Tibial artery (tissue), 4 donors: ENCODE measurements around the gene CCND2.

Experiments
- DNase-seq, 2 donors: peaks; one replicate each; pipeline ENCODE4 v3.0.0-alpha.2; 2019
- H3K27ac ChIP-seq, 2 donors: fragments of 200-600 bp; sonication (generic) in 1 of 2; 1 replicate in 1 of 2; 2 replicates in 1 of 2; pipeline ENCODE4 v1.5.1; 2018 to 2019; ENCODE audit warnings: mild to moderate bottlenecking in 1 of 2
- H3K27me3 ChIP-seq, 2 donors: fragments of 200-600 bp; sonication (generic) in 1 of 2; one replicate each; pipeline versions ENCODE4 v1.5.1 to v1.6.0; 2016 to 2019
- H3K36me3 ChIP-seq, 3 donors: fragments of 200-600 bp; sonication (generic) in 2 of 3; one replicate each; pipeline ENCODE4 v1.5.1; 2016 to 2019; ENCODE audit warnings: mild to moderate bottlenecking in 2 of 3
- H3K4me1 ChIP-seq, 4 donors: fragments of 200-600 bp; sonication (generic) in 2 of 4; 1 replicate in 3 of 4; 2 replicates in 1 of 4; pipeline ENCODE4 v1.5.1; 2016 to 2019
- H3K4me3 ChIP-seq, 2 donors: fragments of 200-600 bp; sonication (generic) in 1 of 2; 1 replicate in 1 of 2; 2 replicates in 1 of 2; pipeline ENCODE4 v1.5.1; 2018 to 2019; ENCODE audit warnings: mild to moderate bottlenecking in 2 of 2
- H3K9me3 ChIP-seq, 3 donors: fragments of 200-600 bp; sonication (generic) in 1 of 3; one replicate each; pipeline ENCODE4 v1.5.1; 2016 to 2019
- intact Hi-C: fragments of 100-400 bp; cut with DNase I; formaldehyde crosslinking; loops from one replicate; pipeline ENCODE4 v1.15.0; 2023; ENCODE audit warnings: low total_unique reads
- TF ChIP-seq, protein P1 (sequence below), 2 experiments: fragments of 200-600 bp in 1 of 2; fragments of 450-650 bp in 1 of 2; IDR thresholded peaks; one replicate each; pipeline ENCODE4 v1.5.1; 2017 to 2019; ENCODE audit warnings: antibody characterized with exemption in 2 of 2, mild to moderate bottlenecking in 1 of 2, moderate library complexity in 1 of 2

The CCND2 gene

DNA sequence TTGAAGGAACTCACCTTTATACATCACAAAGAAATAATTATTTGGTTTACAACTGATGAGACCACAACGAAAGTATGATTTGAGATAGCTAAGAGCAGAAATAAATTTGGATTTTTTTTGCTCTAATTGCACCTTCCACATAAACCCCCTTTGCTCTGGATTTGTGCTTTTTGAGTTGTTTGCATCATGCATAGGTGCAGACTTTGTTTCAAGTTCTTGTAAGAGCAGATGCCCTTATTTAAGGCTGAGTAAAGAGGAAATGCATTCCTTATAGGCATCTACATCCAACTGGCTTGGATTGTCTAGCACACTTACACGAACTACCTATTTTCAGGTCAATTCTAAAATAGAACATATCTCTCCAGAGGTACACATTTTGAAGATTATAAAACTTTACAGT is 6.6 kb upstream of the CCND2 start:
- Histone ChIP-seq H3K4me3 (no peak overlapping the region), H3K36me3 (no peaks in the 10 kb centered on the region), H3K27ac (no peak overlapping the region), H3K9me3 (no peaks in the 10 kb centered on the region), H3K4me1 (peaks cover 0 to 31% (median 24%) of the 10 kb centered on the region in 4 donors), H3K27me3 (peaks cover 0 to 13% of the 10 kb centered on the region in 2 donors)
- intact Hi-C loops = no loop called here
- TF ChIP-seq, protein P1, sequence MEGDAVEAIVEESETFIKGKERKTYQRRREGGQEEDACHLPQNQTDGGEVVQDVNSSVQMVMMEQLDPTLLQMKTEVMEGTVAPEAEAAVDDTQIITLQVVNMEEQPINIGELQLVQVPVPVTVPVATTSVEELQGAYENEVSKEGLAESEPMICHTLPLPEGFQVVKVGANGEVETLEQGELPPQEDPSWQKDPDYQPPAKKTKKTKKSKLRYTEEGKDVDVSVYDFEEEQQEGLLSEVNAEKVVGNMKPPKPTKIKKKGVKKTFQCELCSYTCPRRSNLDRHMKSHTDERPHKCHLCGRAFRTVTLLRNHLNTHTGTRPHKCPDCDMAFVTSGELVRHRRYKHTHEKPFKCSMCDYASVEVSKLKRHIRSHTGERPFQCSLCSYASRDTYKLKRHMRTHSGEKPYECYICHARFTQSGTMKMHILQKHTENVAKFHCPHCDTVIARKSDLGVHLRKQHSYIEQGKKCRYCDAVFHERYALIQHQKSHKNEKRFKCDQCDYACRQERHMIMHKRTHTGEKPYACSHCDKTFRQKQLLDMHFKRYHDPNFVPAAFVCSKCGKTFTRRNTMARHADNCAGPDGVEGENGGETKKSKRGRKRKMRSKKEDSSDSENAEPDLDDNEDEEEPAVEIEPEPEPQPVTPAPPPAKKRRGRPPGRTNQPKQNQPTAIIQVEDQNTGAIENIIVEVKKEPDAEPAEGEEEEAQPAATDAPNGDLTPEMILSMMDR (IDR thresholded peaks at IDR 0.05) = no peak
- DNase-seq = no peak

DNA sequence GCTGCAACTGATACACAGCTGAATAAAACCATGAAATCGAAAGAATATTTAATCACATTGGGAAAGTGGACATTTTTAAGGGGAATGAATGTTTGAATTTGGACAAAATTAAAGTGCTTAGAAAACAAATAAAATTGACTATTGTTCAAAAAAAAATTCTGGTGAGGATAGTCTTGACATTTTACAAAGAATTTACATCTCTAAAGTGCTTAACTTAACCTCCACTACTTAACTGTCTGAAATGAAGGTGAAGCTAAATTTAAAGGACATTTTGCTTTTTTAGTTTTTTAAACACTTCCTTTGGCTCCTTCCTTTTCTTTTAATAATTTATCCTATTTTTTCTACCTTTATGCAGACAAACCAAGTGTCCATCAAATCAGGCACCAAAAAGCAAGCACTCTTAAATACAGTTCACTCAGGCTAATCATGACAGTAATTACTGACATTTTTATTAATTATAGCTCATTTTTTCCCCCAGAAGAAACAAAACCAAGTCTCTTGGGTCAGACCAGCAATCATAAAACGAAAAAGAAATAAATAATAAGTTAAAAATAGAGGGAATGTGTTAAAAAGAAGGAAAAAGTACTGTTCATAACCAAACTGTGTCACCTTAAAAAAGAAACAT is 5.7 kb upstream of the CCND2 start:
- Histone ChIP-seq H3K4me1 (peaks cover 0 to 40% (median 33%) of the 10 kb centered on the region in 4 donors), H3K36me3 (no peaks in the 10 kb centered on the region), H3K27ac (peak overlapping the region in 1 of 2 donors; percentile 69), H3K9me3 (no peaks in the 10 kb centered on the region), H3K27me3 (peaks cover 0 to 17% of the 10 kb centered on the region in 2 donors), H3K4me3 (no peak overlapping the region)
- TF ChIP-seq, protein P1 (IDR thresholded peaks at IDR 0.05) = no peak
- DNase-seq = no peak
- intact Hi-C loops = no loop called here

DNA sequence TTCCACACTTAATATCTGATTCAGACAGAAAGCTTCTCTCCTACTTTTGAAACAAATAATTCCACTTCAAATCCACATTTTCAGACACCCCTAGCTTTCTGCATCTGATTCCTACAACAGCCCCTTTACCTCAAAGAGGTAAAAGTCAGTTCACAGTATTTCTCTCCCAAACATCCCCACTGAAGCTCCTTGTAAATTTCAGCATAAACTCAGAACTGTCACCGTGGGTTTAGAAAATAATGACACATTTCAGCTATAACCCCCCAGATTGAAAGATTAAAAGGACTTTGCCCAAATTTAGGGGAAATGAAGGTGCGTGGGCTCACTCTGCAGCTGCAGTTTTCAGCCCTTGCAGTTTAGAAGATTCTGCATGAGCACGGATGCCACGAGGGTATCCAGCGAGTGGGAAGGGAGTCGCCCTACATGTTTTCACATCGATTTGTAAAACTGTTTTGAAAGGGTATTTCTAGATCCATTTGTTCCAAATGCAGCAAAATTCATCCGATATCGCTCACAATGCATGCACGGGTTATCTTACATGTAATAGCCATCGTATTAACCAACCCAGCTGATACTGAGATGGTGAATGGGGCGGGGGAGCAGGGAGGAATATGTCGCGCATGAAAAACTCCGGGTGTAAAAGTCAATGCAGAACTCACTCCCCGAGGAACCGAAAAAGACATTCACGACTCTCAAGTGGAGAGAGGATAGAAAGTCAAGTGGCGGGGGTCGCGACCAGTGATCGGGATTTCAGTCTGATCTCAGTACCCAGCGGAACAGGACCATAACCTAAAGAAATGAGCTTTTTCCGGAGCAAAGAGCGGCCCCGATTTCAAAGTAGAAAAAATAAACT is 5.0 kb upstream of the CCND2 start:
- intact Hi-C loops = no loop called here
- Histone ChIP-seq H3K36me3 (no peaks in the 10 kb centered on the region), H3K4me1 (peaks cover 0 to 47% (median 39%) of the 10 kb centered on the region in 4 donors), H3K9me3 (no peaks in the 10 kb centered on the region), H3K27me3 (peaks cover 0 to 19% of the 10 kb centered on the region in 2 donors), H3K27ac (peak overlapping the region; percentile 69 to 73), H3K4me3 (peak overlapping the region; percentile 68 to 86)
- TF ChIP-seq, protein P1 (IDR thresholded peaks at IDR 0.05) = no peak
- no peak for DNase-seq

DNA sequence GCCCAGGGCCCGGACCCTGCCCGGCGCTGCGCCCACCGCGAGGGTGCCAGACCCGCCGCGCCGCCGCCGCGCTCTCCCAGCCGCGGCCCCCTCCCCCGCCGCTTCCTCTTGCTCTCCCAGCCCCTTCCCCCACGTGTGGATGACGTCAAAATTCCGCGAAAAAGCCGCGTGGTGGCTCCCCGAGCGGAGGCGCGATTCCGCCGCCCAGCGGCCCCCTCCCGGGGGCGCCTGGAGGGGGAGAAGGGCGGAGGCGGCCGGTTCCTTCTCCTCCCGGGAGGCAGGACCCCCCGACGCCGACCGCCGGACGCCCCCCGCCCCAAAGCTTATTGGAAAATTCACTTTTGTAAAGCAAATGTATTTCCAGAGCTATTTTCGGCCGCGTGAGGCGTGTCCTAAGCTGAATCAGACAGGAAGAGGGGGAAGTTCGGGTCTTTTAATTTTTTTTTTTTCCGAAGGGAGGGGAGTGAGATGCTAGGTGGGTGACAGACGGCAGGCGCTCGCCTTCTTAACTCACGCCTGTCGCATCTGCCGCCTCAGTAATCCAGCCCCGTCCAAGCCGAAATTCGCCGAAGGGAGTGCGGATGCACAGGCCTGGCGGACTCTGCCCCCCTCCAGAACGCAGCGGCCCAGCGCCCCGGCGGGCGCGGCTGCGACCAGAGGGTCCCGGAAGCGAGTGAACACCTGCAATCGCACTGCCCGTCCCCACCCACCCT is 4.1 kb upstream of the CCND2 start:
- H3K4me3 ChIP-seq = peak overlapping the region; percentile 68 to 86
- TF ChIP-seq, protein P1 (IDR thresholded peaks at IDR 0.05) = peak in 1 of 2 experiments; percentile 4
- intact Hi-C loops = no loop called here

DNA sequence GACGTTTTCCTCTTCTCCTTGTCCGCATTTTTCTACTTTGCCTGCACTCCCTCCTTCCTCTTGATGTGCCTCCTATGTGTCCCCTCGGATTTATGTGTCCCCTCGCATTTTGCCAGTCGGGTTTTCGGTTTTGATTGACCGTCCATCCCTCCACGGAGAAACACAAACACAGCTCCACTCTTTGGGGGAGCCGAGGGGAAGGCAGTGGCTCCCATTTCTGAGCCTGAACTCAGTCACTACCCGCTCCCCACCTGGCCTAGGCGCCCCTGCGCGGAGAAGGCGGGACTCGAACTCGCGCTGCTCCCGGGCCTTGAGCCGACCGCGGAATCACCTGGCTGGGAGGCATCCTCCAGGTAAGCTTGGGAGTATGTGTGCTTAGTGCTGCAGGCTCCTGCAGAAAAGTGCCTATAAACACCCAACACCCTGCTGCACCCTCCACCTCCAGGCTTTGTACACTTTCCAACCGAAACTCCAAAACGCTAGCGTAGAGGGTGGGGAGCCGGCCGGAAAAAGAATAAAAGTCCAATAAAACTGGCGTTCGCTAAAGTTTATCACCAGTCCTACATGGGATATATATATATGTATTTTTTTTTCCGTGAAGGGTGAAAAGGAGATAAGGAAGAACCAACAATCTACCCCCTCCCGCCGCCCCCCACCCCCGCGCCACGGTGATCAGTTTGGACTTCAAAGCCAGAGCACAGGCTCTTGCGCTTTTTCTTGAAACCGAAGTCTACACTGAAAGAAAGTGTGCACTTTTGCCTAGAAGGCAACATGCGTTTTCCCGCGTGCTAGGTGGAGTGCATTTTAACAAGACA is 3.3 kb upstream of the CCND2 start:
- TF ChIP-seq, protein P1 (IDR thresholded peaks at IDR 0.05) = no peak
- H3K9me3 ChIP-seq = no peaks in the 10 kb centered on the region
- H3K4me1 ChIP-seq = peaks cover 0 to 56% (median 39%) of the 10 kb centered on the region in 4 donors
- H3K36me3 ChIP-seq = no peaks in the 10 kb centered on the region
- intact Hi-C loops = no loop called here
- peaks cover 0 to 19% of the 10 kb centered on the region in 2 donors for H3K27me3 ChIP-seq
- peak overlapping the region; percentile 69 to 73 for H3K27ac ChIP-seq
- DNase-seq = no peak
- peak overlapping the region; percentile 68 to 86 for H3K4me3 ChIP-seq

More for the DNA sequence above, 4.1 kb upstream of the CCND2 start:
- peaks cover 0 to 50% (median 39%) of the 10 kb centered on the region in 4 donors for H3K4me1 ChIP-seq
- H3K27ac ChIP-seq = peak overlapping the region; percentile 69 to 73
- peak; percentile 82 to 88 for DNase-seq
- no peaks in the 10 kb centered on the region for H3K9me3 ChIP-seq
- H3K36me3 ChIP-seq = no peaks in the 10 kb centered on the region
- H3K27me3 ChIP-seq = peaks cover 0 to 19% of the 10 kb centered on the region in 2 donors
